Stimulated activated naive CD8-positive, alpha-beta T cell treated with anti-CD3 and anti-CD28 coated beads, Interleukin-15, Interleukin-2, amounts not matched to agents 100 ng/mL and 50 ng/mL, for 24 hours (primary cell): ENCODE measurements around the gene UBC.
"Not testable (repeated sequence)": the region's sequence is repeated elsewhere in the genome, so short reads cannot be mapped to it uniquely, and the experiment has no call there.

Source experiments
- H3K27ac Mint-ChIP-seq: one replicate; pipeline ENCODE4 v1.8.0; 2021; ENCODE audit warnings: mild to moderate bottlenecking, mixed read lengths
- H3K27me3 Mint-ChIP-seq: one replicate; pipeline ENCODE4 v1.8.0; 2021; ENCODE audit warnings: mixed read lengths
- H3K36me3 Mint-ChIP-seq: one replicate; pipeline ENCODE4 v1.8.0; 2021; ENCODE audit warnings: low read depth, mixed read lengths
- H3K4me1 Mint-ChIP-seq: one replicate; pipeline ENCODE4 v1.8.0; 2021; ENCODE audit warnings: low read depth, mixed read lengths
- H3K4me3 Mint-ChIP-seq: one replicate; pipeline ENCODE4 v1.8.0; 2021; ENCODE audit warnings: mild to moderate bottlenecking, mixed read lengths
- H3K9me3 Mint-ChIP-seq: one replicate; pipeline ENCODE4 v1.8.0; 2021; ENCODE audit warnings: mixed read lengths

UBC gene

DNA sequence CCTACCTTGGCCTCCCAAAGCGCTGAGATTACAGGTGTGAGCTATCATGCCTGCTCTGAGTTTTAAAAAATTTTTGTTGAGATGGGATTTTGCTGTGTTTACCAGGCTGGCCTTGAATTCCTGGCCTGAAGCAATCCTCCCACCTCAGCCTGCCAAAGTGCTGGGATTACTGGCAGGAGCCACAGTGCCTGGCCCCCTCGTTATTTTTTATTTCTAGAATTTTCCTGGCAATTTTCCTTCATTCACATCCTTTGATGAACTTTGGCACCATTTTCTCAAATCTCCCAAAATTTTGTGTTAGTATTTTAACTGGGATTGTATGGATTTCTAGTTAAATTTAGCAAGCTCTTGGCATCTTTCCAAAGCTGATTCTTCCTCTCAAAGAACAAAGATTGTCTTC lies 26.2 kb downstream of the UBC start:
- H3K27ac Mint-ChIP-seq: no peak overlapping the region

GRCh38 chr12:124887766-124888165 lies 26.7 kb downstream of the UBC start:
- peaks cover 23% of the 10 kb centered on the region for H3K4me1 Mint-ChIP-seq
- not testable (repeated sequence) for H3K27me3 Mint-ChIP-seq, H3K27ac Mint-ChIP-seq, H3K4me3 Mint-ChIP-seq, H3K9me3 Mint-ChIP-seq, H3K36me3 Mint-ChIP-seq

More for the DNA sequence above, 26.2 kb downstream of the UBC start:
- Mint-ChIP-seq H3K9me3 (no peaks in the 10 kb centered on the region), H3K27me3 (no peaks in the 10 kb centered on the region), H3K36me3 (no peaks in the 10 kb centered on the region), H3K4me1 (peaks cover 18% of the 10 kb centered on the region), H3K4me3 (no peak overlapping the region)

GRCh38 chr12:124884587-124885438 lies 29.6 kb downstream of the UBC start:
- Mint-ChIP-seq H3K27ac (no peak overlapping the region), H3K9me3 (no peaks in the 10 kb centered on the region)

GRCh38 chr12:124883263-124884130 lies 31.0 kb downstream of the UBC start:
- Mint-ChIP-seq H3K4me3 (no peak overlapping the region), H3K27me3 (no peaks in the 10 kb centered on the region), H3K36me3 (no peaks in the 10 kb centered on the region), H3K4me1 (peaks cover 36% of the 10 kb centered on the region), H3K9me3 (no peaks in the 10 kb centered on the region), H3K27ac (peak overlapping the region; percentile 45)

More at GRCh38 chr12:124884587-124885438, 29.6 kb downstream of the UBC start:
- no peaks in the 10 kb centered on the region for H3K27me3 Mint-ChIP-seq
- H3K4me1 Mint-ChIP-seq: peaks cover 36% of the 10 kb centered on the region
- peak overlapping the region; percentile 17 for H3K4me3 Mint-ChIP-seq
- no peaks in the 10 kb centered on the region for H3K36me3 Mint-ChIP-seq

DNA sequence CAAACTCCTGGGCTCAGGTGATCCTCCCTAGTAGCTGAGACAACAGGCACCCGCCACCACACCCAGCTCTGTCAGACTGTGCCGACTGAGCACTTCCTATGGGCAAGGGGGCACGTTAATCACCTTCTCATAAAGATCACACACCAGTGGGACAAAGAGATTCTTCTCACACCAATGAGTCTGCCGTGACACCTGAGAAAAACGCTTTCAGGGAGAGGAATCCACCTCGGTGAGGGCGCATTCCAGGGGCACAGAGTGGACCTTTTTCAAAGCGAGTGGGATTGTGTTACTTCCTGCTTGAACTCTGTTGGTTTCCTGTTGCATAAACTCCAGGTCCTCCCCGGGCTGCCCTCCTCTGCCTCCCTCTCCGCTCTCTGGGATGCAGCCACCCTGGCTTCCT lies 33.3 kb downstream of the UBC start:
- Mint-ChIP-seq H3K36me3 (no peaks in the 10 kb centered on the region), H3K4me1 (peaks cover 36% of the 10 kb centered on the region), H3K9me3 (no peaks in the 10 kb centered on the region), H3K27me3 (no peaks in the 10 kb centered on the region), H3K27ac (peak overlapping the region; percentile 16), H3K4me3 (no peak overlapping the region)

DNA sequence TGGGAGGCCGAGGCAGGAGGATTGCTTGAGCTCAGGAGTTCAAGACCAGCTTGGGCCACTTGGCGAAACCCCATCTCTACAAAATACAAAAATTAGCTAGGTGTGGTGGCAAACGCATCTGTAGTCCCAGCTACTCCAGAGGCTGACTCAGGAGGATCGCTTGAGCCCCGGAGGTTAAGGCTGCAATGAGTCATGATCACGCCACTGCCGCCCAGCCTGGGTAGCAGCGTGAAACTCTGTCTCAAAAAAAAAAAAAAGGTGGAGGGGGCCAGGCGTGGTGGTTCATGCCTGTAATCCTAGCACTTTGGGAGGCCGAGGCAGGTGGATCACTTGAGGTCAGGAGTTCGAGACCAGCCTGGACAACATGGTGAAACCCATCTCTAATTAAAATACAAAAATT lies 34.1 kb downstream of the UBC start:
- H3K4me1 Mint-ChIP-seq: peaks cover 36% of the 10 kb centered on the region
- H3K27ac Mint-ChIP-seq, H3K4me3 Mint-ChIP-seq, H3K9me3 Mint-ChIP-seq, H3K27me3 Mint-ChIP-seq, H3K36me3 Mint-ChIP-seq: not testable (repeated sequence)

DNA sequence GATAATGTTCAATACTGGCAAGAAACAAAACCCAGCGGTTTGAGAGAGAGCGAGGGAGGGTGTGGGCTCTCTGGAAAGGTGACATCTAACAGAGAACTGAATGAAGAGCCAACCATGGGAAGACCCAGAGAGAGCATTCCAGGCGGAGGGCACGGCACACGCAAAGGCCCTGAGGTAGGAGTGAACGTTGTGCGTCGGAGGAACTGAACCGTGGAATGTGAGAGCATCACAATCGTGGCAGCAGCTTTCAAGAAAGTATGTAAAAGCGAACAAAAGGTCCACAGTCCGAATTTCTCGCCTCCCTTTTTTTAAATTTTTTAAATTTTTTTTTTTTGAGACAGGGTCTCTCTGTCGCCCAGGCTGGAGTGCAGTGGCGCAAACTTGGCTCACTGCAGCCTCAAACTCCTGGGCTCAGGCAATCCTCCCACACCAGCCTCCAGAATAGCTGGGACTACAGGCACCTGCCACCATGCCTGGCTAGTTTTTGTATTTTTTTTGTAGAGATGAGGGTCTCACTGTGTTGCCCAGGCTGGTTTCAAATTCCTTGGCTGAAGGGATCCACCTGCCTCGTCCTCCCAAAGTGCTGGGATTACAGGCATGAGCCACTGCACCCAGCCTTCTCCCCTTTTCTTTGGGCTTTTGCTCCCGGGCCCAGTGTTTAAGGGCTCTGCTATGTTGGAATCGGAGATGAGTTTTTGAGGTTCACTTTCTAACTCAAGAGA lies 35.5 kb downstream of the UBC start:
- Mint-ChIP-seq H3K27ac (no peak overlapping the region), H3K4me3 (no peak overlapping the region), H3K36me3 (no peaks in the 10 kb centered on the region), H3K9me3 (no peaks in the 10 kb centered on the region), H3K4me1 (peaks cover 23% of the 10 kb centered on the region), H3K27me3 (no peaks in the 10 kb centered on the region)

DNA sequence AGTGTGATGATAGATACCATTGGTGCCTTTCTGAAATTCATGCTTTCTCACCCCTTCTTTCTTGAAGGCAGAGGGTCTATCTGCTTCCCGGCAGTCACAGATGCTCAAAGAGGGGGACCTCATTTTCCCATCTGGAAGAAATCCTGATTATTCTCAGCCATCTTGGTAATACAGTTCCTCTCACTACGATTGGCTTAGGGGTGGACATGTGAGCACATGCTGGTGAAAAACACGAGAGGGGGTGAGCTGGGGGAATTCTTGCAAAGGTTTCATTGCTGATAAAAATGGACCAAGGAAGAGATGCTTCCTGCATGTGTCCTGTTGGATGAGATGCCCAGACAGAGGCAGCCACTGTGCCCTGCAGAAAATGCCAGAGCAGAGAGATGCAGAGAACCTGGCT lies 37.0 kb downstream of the UBC start:
- H3K27me3 Mint-ChIP-seq: no peaks in the 10 kb centered on the region
- H3K4me3 Mint-ChIP-seq: no peak overlapping the region
- H3K27ac Mint-ChIP-seq: no peak overlapping the region
- H3K9me3 Mint-ChIP-seq: no peaks in the 10 kb centered on the region
- H3K4me1 Mint-ChIP-seq: peaks cover 13% of the 10 kb centered on the region
- no peaks in the 10 kb centered on the region for H3K36me3 Mint-ChIP-seq

DNA sequence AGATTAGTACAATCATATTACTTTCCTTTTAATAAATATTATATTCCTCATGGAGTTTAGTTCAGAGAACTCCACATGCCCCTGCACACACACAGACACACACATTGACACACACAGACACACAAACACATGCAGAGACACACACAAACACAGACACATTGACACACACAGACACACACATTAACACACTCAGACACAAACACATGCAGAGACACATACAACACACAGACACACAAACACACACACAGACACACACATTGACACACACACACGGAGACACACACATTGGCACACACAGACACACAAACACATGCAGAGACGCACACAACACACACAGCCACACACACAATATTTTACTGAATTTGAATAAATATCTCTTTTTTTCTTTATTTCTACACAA lies 38.3 kb downstream of the UBC start:
- Mint-ChIP-seq H3K36me3 (no peaks in the 10 kb centered on the region), H3K4me1 (peaks cover 5% of the 10 kb centered on the region), H3K27me3 (no peaks in the 10 kb centered on the region), H3K9me3 (no peaks in the 10 kb centered on the region), H3K27ac (no peak overlapping the region), H3K4me3 (no peak overlapping the region)

DNA sequence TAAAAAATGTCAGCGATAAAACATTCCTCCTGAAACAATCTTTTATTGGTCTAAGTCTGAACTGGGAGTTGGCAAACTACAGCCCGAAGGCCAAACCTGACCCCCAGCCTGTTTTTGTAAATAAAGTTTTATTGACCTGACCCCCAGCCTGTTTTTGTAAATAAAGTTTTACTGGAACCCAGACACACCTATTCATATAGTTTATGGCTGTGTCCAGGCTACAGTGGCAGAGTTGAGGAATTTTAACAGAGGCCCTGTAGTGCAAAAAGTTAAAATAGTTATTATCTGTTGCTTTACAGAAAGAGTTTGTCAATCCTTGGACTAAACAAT lies 38.7 kb downstream of the UBC start:
- Mint-ChIP-seq H3K4me1 (peaks cover 1% of the 10 kb centered on the region), H3K36me3 (no peaks in the 10 kb centered on the region), H3K4me3 (no peak overlapping the region)

DNA sequence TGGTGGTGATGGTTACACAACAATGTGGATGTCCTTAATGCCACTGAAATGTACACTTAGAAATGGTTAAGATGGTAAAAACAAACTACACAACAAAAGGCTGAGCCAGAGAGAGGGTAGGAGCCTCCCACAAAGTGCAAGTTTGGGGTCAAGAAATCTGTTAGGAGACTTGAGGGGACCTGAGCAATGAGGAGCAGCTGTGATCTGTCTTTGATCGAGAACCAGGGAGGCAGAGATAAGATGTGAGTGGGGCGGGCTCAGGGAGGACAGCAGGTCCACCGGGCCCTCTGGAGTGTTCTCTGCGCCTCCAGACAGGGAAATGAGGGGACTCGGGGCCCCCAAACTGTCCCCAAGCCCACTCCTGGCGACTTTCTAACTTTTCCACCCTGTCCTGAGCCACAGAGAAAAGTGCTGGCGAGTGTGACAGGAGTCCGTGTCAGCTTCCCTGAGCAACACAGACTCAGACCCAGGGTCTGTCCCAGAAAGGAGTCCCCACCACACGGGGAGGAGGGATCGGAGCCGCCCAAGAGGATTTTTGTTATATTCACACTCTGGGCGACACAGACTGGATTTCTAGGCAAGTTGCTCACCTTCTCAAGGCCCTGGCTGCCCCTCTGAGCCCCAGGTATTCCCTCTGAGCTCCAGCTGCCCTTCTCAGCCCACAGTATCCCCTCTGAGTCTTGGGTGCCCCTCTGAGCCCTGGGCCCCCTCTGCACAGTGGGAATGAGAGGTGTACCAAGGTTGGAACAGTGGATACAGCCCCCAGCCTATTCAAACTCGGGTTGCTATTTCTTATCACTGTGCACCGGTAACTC lies 39.3 kb downstream of the UBC start:
- Mint-ChIP-seq H3K36me3 (no peaks in the 10 kb centered on the region), H3K4me3 (no peak overlapping the region), H3K27me3 (no peaks in the 10 kb centered on the region), H3K27ac (no peak overlapping the region), H3K4me1 (no peaks in the 10 kb centered on the region), H3K9me3 (no peaks in the 10 kb centered on the region)

More for the DNA sequence above, 38.7 kb downstream of the UBC start:
- Mint-ChIP-seq H3K27ac (no peak overlapping the region), H3K27me3 (no peaks in the 10 kb centered on the region), H3K9me3 (no peaks in the 10 kb centered on the region)

DNA sequence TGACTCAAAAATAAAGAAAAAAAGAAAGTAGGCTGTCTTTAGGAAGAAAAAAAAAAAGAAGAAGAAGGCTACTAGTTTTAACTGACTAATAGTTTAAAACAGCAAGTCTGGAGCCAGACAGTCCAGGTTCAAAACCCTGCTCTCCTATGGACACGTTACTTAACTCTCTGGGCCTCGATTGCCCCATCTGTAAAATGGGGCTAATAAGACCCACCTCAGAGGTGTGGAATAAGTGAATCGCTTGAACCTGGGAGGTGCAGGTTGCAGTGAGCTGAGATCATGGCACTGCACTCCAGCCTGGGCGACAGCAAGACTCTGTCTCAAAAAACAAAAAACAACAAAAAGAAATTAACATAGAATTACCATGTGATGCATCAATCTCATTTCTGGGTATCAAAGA lies 40.3 kb downstream of the UBC start:
- Mint-ChIP-seq H3K4me3 (no peak overlapping the region), H3K36me3 (no peaks in the 10 kb centered on the region), H3K9me3 (no peaks in the 10 kb centered on the region), H3K27me3 (peaks cover 3% of the 10 kb centered on the region), H3K4me1 (peaks cover 4% of the 10 kb centered on the region), H3K27ac (no peak overlapping the region)

DNA sequence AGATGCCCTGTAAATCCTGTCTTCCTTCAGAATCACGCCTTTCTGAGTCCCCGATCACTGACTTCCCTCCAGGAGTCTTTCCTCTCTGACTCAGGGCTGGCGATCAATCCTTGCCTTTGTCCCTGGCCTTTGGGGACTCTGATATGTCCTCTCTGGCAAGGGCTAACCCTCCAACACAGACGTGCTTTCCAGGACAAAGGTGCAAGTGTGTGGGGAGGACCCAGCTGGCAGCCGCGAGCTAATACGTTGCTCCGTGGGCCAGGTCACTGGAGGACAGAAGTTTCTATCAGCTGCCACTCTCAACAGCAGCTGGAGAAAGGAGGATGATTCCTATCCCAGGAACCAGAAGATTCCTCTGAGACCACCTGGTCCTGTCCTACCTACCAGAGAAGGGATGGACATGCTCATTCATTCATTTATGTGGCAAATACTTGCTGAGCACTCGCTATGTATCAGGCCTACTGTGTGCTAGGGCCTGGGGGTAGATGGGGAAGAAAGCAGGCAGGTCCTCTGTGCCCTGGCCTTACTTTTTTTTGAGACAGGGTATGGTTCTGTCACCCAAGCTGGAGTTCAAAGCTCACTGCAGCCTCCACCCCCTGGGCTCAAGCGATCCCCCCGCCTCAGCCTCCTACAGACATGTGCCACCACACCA lies 42.3 kb downstream of the UBC start:
- Mint-ChIP-seq H3K36me3 (no peaks in the 10 kb centered on the region), H3K27ac (no peak overlapping the region), H3K9me3 (no peaks in the 10 kb centered on the region), H3K27me3 (peaks cover 12% of the 10 kb centered on the region), H3K4me3 (no peak overlapping the region), H3K4me1 (peaks cover 12% of the 10 kb centered on the region)

- H3K27ac Mint-ChIP-seq: no peak overlapping the region
- H3K9me3 Mint-ChIP-seq: no peaks in the 10 kb centered on the region
- H3K36me3 Mint-ChIP-seq: no peaks in the 10 kb centered on the region
- H3K4me3 Mint-ChIP-seq: no peak overlapping the region
- peaks cover 15% of the 10 kb centered on the region for H3K4me1 Mint-ChIP-seq
- H3K27me3 Mint-ChIP-seq: peaks cover 12% of the 10 kb centered on the region
These were observed 43.2 kb downstream of the UBC start for GRCh38 chr12:124871297-124871696.
